ENCODE measurements around the gene SH3BGRL2.
"Not testable (repeated sequence)": the region's sequence is repeated elsewhere in the genome, so short reads cannot be mapped to it uniquely, and the experiment has no call there.

The SH3BGRL2 gene

DNA sequence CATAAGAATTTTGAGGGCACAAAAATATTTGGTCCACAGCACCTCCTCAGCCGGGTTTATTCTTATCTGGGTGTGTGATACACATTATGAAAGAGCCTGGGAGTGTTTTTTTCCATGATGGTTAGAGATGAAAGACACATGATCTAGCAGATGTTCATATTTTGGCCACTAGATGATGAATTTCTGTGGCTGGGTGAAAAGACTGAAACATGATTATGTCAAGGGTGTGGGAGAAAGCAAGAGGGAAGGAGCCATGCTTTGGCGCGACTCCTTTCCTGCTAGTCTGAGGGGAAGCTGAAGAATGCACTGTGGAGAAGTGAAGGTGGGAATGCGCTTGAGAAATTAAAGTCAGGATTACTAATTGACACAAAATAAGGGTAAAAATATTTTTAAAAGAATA is 102.3 kb downstream of the SH3BGRL2 start:
- TF ChIP-seq CTCF (IDR thresholded peaks at IDR 0.05; ENCODE audit: borderline replicate concordance, insufficient read depth, low read depth, low read length), result no peak
- no peak overlapping the region for H3K4me3 ChIP-seq (ENCODE audit: low read depth, low read length)

- H3K4me3 ChIP-seq (ENCODE audit: low read depth, low read length), result no peak overlapping the region
- no peak for TF ChIP-seq CTCF (IDR thresholded peaks at IDR 0.05; ENCODE audit: borderline replicate concordance, insufficient read depth, low read depth, low read length)
Measured at GRCh38 chr6:79734374-79734773, 103.2 kb downstream of the SH3BGRL2 start.

DNA sequence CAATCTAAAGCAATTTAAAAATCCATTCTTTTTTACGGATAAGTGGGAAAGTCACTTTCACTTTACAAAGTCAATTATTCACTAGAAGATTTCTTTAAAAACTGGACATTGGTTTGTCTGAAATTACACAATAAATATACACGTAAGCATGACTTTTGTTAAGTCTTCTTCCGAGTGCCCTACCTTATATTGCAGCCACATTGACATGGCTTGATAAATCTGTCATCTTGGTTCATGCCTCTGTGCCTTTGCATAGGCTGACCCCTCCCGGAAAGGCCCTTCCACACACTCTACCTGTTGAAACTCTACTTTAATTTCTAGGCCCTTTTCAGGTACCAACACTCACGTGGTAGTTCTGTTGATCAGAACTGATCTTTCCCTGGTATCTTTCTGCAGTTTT is 104.1 kb downstream of the SH3BGRL2 start:
- no peak overlapping the region for H3K4me3 ChIP-seq (ENCODE audit: low read depth, low read length)
- TF ChIP-seq CTCF (IDR thresholded peaks at IDR 0.05; ENCODE audit: borderline replicate concordance, insufficient read depth, low read depth, low read length), result no peak

DNA sequence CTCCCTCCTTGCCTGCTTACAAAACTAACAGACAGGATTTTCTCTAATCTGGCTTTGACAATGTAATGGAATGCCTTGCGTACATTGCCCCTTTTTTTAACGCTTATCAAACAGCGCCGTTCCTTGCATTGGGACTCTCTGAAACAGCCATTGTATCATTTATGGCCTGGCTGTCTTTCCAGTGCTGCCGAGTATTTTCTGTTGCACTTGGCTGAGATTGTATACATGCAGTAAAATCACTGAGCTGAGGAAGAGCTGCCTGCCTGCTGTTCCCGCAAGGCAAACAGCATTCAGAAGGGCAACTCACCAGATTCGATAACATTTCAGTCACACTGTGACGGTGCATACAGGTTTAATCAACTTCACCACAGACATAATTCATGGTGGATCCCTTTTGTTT is 106.0 kb downstream of the SH3BGRL2 start:
- no peak overlapping the region for H3K4me3 ChIP-seq (ENCODE audit: low read depth, low read length)
- TF ChIP-seq CTCF (IDR thresholded peaks at IDR 0.05; ENCODE audit: borderline replicate concordance, insufficient read depth, low read depth, low read length), result no peak

DNA sequence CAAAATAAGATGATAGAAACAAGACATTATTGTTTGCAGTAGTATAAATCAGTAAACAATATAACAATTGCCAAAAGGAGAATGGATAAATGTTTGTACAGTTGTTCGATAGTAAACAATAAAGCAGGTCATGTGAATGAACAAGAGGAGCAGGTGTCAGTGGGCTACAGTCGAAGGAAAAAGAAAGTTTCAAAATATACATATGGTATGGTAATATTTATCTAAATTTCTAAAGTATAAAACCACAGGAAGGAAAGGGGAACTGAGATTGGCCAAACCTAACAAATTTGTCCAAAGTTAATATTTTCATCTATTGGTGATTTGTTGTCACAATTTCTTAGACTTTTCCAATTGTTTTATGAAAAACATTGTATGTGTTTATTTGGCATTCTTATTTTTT is 110.9 kb downstream of the SH3BGRL2 start:
- no peak overlapping the region for H3K4me3 ChIP-seq (ENCODE audit: low read depth, low read length)
- TF ChIP-seq CTCF (IDR thresholded peaks at IDR 0.05; ENCODE audit: borderline replicate concordance, insufficient read depth, low read depth, low read length), result no peak

DNA sequence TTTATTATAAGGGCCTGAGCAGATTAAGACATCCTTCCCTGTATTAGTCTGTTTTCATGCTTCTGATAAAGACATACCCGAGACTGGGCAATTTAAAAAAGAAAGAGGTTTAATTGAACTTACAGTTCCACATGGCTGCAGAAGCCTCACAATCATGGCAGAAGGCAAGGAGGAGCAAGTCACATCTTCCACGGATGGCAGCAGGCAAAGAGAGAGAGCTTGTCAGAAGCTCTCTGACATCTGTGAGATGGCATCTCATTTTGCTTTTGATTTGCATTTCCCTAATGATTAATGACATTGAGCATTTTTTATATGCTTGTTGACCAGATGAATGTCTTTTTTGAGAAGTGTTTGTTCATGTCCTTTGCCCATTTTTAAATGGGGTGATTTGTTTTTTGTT is 114.2 kb downstream of the SH3BGRL2 start:
- not testable (repeated sequence) for H3K4me3 ChIP-seq (ENCODE audit: low read depth, low read length)

- H3K4me3 ChIP-seq (ENCODE audit: low read depth, low read length), result not testable (repeated sequence)
Measured at GRCh38 chr6:79746325-79746724, 115.2 kb downstream of the SH3BGRL2 start.

DNA sequence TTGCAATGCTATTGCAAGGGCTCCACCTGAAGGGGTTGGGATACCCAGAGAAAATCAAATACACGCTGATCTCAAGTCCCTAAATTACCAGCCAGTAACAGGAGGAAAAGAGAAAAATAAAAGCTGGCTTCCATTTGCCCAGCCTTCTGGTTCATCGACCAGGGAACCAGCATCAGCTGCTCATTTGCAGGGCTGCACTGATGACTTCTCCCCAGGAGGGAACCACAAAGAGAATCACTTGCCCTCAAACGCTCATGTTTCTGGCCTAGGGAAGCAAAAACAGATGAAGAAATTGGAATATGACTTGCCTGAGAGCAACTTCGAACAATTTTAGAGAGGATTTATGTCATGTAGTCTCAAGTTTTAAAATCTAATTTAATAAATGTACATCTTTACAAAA is 119.7 kb downstream of the SH3BGRL2 start:
- TF ChIP-seq CTCF (IDR thresholded peaks at IDR 0.05; ENCODE audit: borderline replicate concordance, insufficient read depth, low read depth, low read length), result no peak
- no peak overlapping the region for H3K4me3 ChIP-seq (ENCODE audit: low read depth, low read length)
